MV-4-11 (cell line): ENCODE results near the gene LRRC8E.
A peak's percentile ranks its signal among the peaks of the same experiment; 100 is the strongest.

Source experiments
- DNase-seq: peaks from one replicate; lab custom pipeline; 2025; lab: John Stamatoyannopoulos, UW

LRRC8E gene

GRCh38 chr19:7868326-7868670 lies 20.0 kb upstream of the LRRC8E start:
- DNase-seq = peak; percentile 68

GRCh38 chr19:7868671-7869452 lies 19.4 kb upstream of the LRRC8E start:
- DNase-seq = peak; percentile 92

GRCh38 chr19:7869453-7869909 lies 18.8 kb upstream of the LRRC8E start:
- DNase-seq = peak; percentile 60

- peak; percentile 69 for DNase-seq
Observed at GRCh38 chr19:7869910-7870511, 18.3 kb upstream of the LRRC8E start.

- DNase-seq = peak; percentile 95
Observed at GRCh38 chr19:7870571-7871436, 17.5 kb upstream of the LRRC8E start.

- peak; percentile 95 for DNase-seq
Observed at GRCh38 chr19:7871437-7872305, 16.6 kb upstream of the LRRC8E start.

GRCh38 chr19:7872306-7873204 lies 15.8 kb upstream of the LRRC8E start:
- DNase-seq = no peak

GRCh38 chr19:7873304-7874075 lies 14.8 kb upstream of the LRRC8E start:
- no peak for DNase-seq

GRCh38 chr19:7874076-7874896 lies 14.0 kb upstream of the LRRC8E start, which contains the start of gene PRR36:
Gene PRR36 (minus strand): TSS chr19:7874390. CDS start chr19:7873689, 701 bp downstream.
- DNase-seq = no peak

- DNase-seq = no peak
Observed at GRCh38 chr19:7874897-7875273, 13.4 kb upstream of the LRRC8E start.

GRCh38 chr19:7877249-7877836 lies 11.0 kb upstream of the LRRC8E start:
- no peak for DNase-seq

- no peak for DNase-seq
Observed at GRCh38 chr19:7879111-7879807, 9.1 kb upstream of the LRRC8E start.

GRCh38 chr19:7879836-7880235 lies 8.5 kb upstream of the LRRC8E start:
- peak; percentile 42 for DNase-seq

- no peak for DNase-seq
Observed at GRCh38 chr19:7881910-7882309, 6.4 kb upstream of the LRRC8E start.

GRCh38 chr19:7883105-7883504 lies 5.2 kb upstream of the LRRC8E start:
- DNase-seq = no peak

- DNase-seq = peak; percentile 37
Observed at GRCh38 chr19:7883796-7884570, 4.3 kb upstream of the LRRC8E start.

GRCh38 chr19:7885818-7886217 lies 2.5 kb upstream of the LRRC8E start:
- no peak for DNase-seq
